SK-N-SH (cell line): ENCODE data around the gene TARS1. TPM values are rescaled to one million over a fixed set of nuclear protein-coding genes. Genes with fewer than 3 reads are reported as not detected.

Experiments used
- CTCF ChIA-PET: fragments of 300-600, 350-600 bp; formaldehyde crosslinking; extraction: SDS; loops from one replicate; lab custom pipeline; 2021; lab: Yijun Ruan, JAX
- POLR2A ChIA-PET: fragments of 350-600 bp; sonication (Branson Sonifier 250); formaldehyde crosslinking; extraction: SDS; loops from one replicate; lab custom pipeline; 2020; ENCODE audit warnings: antibody characterized with exemption, inconsistent platforms; lab: Yijun Ruan, JAX
- DNase-seq: peaks from one replicate; pipeline ENCODE4 v3.0.0; 2012
- H2AFZ ChIP-seq: fragments of 200-600 bp; sonication (generic); 2 replicates; pipeline ENCODE4 v1.8.1; 2016; ENCODE audit warnings: antibody characterized with exemption, mild to moderate bottlenecking, low read depth
- H3F3A ChIP-seq: fragments of 200-600 bp; sonication (generic); replicated peaks from 2 replicates; pipeline ENCODE3; 2016; ENCODE audit warnings: antibody characterized with exemption, mild to moderate bottlenecking; ENCODE audit not compliant: insufficient read depth
- H3K27ac ChIP-seq, 2 experiments: fragments of 200-500 bp in 1 of 2; fragments of 200-600 bp in 1 of 2; sonication (Bioruptor generic) in 1 of 2; sonication (generic), shearing (Covaris generic) in 1 of 2; 2 replicates each; pipeline versions ENCODE4 v1.5.1 to v1.6.1; 2014 to 2016; ENCODE audit warnings: low read depth in 2 of 2, inconsistent platforms in 1 of 2, low read length in 1 of 2, mild to moderate bottlenecking in 1 of 2, mixed read lengths in 1 of 2
- H3K27me3 ChIP-seq: fragments of 200-600 bp; sonication (generic), shearing (Covaris generic); 2 replicates; pipeline ENCODE4 v1.6.1; 2016; ENCODE audit warnings: mixed run types; ENCODE audit not compliant: insufficient read depth
- H3K36me3 ChIP-seq, 2 experiments: fragments of 200-500 bp in 1 of 2; fragments of 200-600 bp in 1 of 2; sonication (Bioruptor generic) in 1 of 2; sonication (generic) in 1 of 2; replicated peaks in 1 of 2; 2 replicates each; pipeline versions ENCODE3 to v1.5.1; 2014 to 2016; ENCODE audit warnings: low read length in 1 of 2, mild to moderate bottlenecking in 1 of 2; ENCODE audit not compliant: insufficient read depth in 2 of 2, control insufficient read depth in 1 of 2
- H3K4me1 ChIP-seq, 2 experiments: fragments of 200-500 bp in 1 of 2; fragments of 200-600 bp in 1 of 2; sonication (Bioruptor generic) in 1 of 2; sonication (generic), shearing (Covaris generic) in 1 of 2; 2 replicates each; pipeline versions ENCODE4 v1.5.1 to v1.6.1; 2014 to 2016; ENCODE audit warnings: low read depth in 1 of 2, low read length in 1 of 2, mixed run types in 1 of 2; ENCODE audit not compliant: insufficient read depth in 2 of 2, control insufficient read depth in 1 of 2
- H3K4me2 ChIP-seq: fragments of 200-600 bp; sonication (generic), shearing (Covaris generic); 2 replicates; pipeline ENCODE4 v1.6.1; 2017; ENCODE audit warnings: mixed run types
- H3K4me3 ChIP-seq, 2 experiments: fragments of 200-500 bp in 1 of 2; fragments of 200-600 bp in 1 of 2; sonication (Bioruptor generic) in 1 of 2; sonication (generic), shearing (Covaris generic) in 1 of 2; 2 replicates each; pipeline versions ENCODE4 v1.5.1 to v1.8.1; 2014 to 2016; ENCODE audit warnings: low read depth in 2 of 2, inconsistent platforms in 1 of 2, low read length in 1 of 2, mild to moderate bottlenecking in 1 of 2, mixed read lengths in 1 of 2, moderate library complexity in 1 of 2
- H3K79me2 ChIP-seq: fragments of 200-600 bp; sonication (generic); 2 replicates; pipeline ENCODE4 v1.8.1; 2017; ENCODE audit warnings: mild to moderate bottlenecking; ENCODE audit not compliant: insufficient read depth
- H3K9ac ChIP-seq: fragments of 200-600 bp; sonication (generic); 2 replicates; pipeline ENCODE4 v1.6.1; 2017; ENCODE audit warnings: mixed run types
- H3K9me2 ChIP-seq: fragments of 200-600 bp; sonication (generic); 2 replicates; pipeline ENCODE4 v1.6.1; 2017; ENCODE audit warnings: mixed run types
- H3K9me3 ChIP-seq: fragments of 200-600 bp; sonication (generic); 2 replicates; pipeline ENCODE4 v1.6.1; 2017; ENCODE audit warnings: mixed run types, mild to moderate bottlenecking, moderate library complexity
- H4K20me1 ChIP-seq: fragments of 200-600 bp; sonication (generic); 2 replicates; pipeline ENCODE4 v1.6.1; 2017; ENCODE audit warnings: mild to moderate bottlenecking, mixed run types; ENCODE audit not compliant: insufficient read depth
- ELF1 ChIP-seq: IDR thresholded peaks from 2 replicates; pipeline ENCODE4 v1.4.0; 2012
- RFX5 ChIP-seq: IDR thresholded peaks from 2 replicates; pipeline ENCODE4 v1.6.1; 2012; ENCODE audit warnings: mild to moderate bottlenecking, improper control_type of control experiment, low read length
- TEAD4 ChIP-seq: IDR thresholded peaks from 2 replicates; pipeline ENCODE4 v1.4.0; 2012; ENCODE audit warnings: mild to moderate bottlenecking, borderline replicate concordance; ENCODE audit not compliant: insufficient read depth
- WGBS: methylation state at CpG from one replicate; pipeline ENCODE4 v1.1.6; 2017; ENCODE audit warnings: low lambda C conversion rate; 5-methylcytosine and 5-hydroxymethylcytosine counted together
- polyA plus RNA-seq, 3 experiments: library from polyadenylated mRNA; depleted of rRNA; stranded (reverse); fragments of >200 nt; gene quantifications; 2 replicates each; pipeline ENCODE4 v1.2.3, GENCODE V29; 2012
- TF ChIP-seq, protein P1 (sequence below): IDR thresholded peaks from 2 replicates; pipeline ENCODE4 v1.4.0; 2012; ENCODE audit warnings: low read depth, borderline replicate concordance
- TF ChIP-seq, protein P2 (sequence below): IDR thresholded peaks from 2 replicates; pipeline ENCODE4 v1.6.1; 2012; ENCODE audit warnings: mild to moderate bottlenecking, low read depth, low read length, moderate library complexity
- TF ChIP-seq, protein P3 (sequence below): fragments of 150-350 bp; IDR thresholded peaks from 2 replicates; pipeline ENCODE4 v1.6.1; 2016; ENCODE audit warnings: mild to moderate bottlenecking, low read depth, low read length
- TF ChIP-seq, protein P4 (sequence below): IDR thresholded peaks from 2 replicates; pipeline ENCODE4 v1.4.0; 2012; ENCODE audit warnings: low read depth
- TF ChIP-seq, protein P5 (sequence below): IDR thresholded peaks from 2 replicates; pipeline ENCODE4 v1.4.0; 2012; ENCODE audit warnings: low read depth, borderline replicate concordance

The TARS1 gene
- polyA plus RNA-seq, 1 of the 3 experiments (the other 2 are of a cell fraction) = 58.4 TPM

DNA sequence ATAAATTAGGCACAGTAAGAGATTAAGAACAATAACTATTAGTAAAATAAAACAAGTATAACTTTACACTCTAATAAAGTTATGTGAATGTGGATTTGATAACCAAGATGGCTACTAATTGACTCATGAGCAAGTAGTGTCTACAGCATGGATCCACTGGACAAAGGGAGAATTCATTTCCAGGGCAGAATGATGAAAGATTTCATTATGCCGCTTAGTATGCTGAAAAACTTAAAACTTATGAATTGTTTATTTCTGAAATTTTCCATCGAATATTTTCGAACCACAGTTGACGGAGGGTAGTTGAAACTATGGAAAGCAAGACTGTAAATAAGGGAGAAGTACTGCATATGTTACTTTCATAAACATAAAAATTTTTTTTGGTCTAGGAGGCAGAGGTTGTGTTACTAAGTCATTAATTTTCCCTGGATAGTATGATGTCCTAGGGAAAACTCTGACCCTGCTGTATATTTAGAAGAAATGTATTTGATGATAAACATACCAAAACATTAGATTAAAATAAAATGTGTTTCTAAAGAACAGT lies 24.9 kb upstream of the TARS1 start:
- peaks cover 0 to 3% of the 10 kb centered on the region in 2 experiments for H3K36me3 ChIP-seq
- no peaks in the 10 kb centered on the region for H3K9me3 ChIP-seq
- H3K4me2 ChIP-seq = no peak overlapping the region
- H4K20me1 ChIP-seq = no peaks in the 10 kb centered on the region
- no peak overlapping the region for H3K9ac ChIP-seq
- no peak for DNase-seq
- no peaks in the 10 kb centered on the region for H3K79me2 ChIP-seq
- peaks cover 0 to 7% of the 10 kb centered on the region in 2 experiments; a peak in 1 of 4 replicates for H3K4me1 ChIP-seq
- WGBS = 82% methylated on average over 4 of the region's 4 CpGs
- H2AFZ ChIP-seq = peak overlapping the region; percentile 18; the same call in 1 of the 2 replicates
- H3K27ac ChIP-seq = no peak overlapping the region
- ChIA-PET CTCF (interaction anchor here (1.1 kb wide), 1 partner anchor 706 kb away, joined by 4 read pairs; no protein-coding TSS in a partner anchor), POLR2A (no interaction called here)
- H3K4me3 ChIP-seq = no peak overlapping the region
- H3K27me3 ChIP-seq = no peaks in the 10 kb centered on the region
- no peaks in the 10 kb centered on the region for H3K9me2 ChIP-seq
- no peak for TF ChIP-seq RFX5
- TF ChIP-seq, protein P1, sequence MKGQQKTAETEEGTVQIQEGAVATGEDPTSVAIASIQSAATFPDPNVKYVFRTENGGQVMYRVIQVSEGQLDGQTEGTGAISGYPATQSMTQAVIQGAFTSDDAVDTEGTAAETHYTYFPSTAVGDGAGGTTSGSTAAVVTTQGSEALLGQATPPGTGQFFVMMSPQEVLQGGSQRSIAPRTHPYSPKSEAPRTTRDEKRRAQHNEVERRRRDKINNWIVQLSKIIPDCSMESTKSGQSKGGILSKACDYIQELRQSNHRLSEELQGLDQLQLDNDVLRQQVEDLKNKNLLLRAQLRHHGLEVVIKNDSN = no peak
- TF ChIP-seq, protein P2, sequence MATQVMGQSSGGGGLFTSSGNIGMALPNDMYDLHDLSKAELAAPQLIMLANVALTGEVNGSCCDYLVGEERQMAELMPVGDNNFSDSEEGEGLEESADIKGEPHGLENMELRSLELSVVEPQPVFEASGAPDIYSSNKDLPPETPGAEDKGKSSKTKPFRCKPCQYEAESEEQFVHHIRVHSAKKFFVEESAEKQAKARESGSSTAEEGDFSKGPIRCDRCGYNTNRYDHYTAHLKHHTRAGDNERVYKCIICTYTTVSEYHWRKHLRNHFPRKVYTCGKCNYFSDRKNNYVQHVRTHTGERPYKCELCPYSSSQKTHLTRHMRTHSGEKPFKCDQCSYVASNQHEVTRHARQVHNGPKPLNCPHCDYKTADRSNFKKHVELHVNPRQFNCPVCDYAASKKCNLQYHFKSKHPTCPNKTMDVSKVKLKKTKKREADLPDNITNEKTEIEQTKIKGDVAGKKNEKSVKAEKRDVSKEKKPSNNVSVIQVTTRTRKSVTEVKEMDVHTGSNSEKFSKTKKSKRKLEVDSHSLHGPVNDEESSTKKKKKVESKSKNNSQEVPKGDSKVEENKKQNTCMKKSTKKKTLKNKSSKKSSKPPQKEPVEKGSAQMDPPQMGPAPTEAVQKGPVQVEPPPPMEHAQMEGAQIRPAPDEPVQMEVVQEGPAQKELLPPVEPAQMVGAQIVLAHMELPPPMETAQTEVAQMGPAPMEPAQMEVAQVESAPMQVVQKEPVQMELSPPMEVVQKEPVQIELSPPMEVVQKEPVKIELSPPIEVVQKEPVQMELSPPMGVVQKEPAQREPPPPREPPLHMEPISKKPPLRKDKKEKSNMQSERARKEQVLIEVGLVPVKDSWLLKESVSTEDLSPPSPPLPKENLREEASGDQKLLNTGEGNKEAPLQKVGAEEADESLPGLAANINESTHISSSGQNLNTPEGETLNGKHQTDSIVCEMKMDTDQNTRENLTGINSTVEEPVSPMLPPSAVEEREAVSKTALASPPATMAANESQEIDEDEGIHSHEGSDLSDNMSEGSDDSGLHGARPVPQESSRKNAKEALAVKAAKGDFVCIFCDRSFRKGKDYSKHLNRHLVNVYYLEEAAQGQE = no peak
- TF ChIP-seq ELF1 = no peak
- peaks cover 24% of the 10 kb centered on the region for H3F3A ChIP-seq

DNA sequence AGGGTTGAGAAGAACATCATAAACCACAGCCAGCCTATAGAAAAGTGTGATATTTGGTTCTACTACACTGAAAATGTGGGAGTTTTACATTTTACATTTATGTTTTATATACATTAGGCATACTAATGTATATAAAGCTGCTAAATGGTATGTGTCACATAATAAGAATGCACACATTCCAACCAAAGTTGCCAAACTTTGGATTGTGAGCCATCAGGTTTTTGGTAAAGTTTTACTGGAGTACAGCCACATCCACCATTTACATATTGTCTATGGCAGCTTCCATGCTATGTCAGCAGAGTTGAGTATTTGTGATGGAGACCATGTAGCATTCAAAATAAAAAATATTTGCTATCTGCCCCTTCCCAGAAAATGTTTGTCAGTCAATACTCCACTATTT lies 23.1 kb upstream of the TARS1 start:
- CTCF ChIA-PET = no interaction called here
- H3F3A ChIP-seq = peaks cover 33% of the 10 kb centered on the region
- no peaks in the 10 kb centered on the region for H3K27me3 ChIP-seq
- no peak overlapping the region for H3K4me2 ChIP-seq
- DNase-seq = no peak
- TF ChIP-seq, protein P1 = no peak
- TF ChIP-seq, protein P3, sequence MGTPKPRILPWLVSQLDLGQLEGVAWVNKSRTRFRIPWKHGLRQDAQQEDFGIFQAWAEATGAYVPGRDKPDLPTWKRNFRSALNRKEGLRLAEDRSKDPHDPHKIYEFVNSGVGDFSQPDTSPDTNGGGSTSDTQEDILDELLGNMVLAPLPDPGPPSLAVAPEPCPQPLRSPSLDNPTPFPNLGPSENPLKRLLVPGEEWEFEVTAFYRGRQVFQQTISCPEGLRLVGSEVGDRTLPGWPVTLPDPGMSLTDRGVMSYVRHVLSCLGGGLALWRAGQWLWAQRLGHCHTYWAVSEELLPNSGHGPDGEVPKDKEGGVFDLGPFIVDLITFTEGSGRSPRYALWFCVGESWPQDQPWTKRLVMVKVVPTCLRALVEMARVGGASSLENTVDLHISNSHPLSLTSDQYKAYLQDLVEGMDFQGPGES = no peak
- TF ChIP-seq, protein P4, sequence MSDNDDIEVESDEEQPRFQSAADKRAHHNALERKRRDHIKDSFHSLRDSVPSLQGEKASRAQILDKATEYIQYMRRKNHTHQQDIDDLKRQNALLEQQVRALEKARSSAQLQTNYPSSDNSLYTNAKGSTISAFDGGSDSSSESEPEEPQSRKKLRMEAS = no peak
- TF ChIP-seq, protein P5, sequence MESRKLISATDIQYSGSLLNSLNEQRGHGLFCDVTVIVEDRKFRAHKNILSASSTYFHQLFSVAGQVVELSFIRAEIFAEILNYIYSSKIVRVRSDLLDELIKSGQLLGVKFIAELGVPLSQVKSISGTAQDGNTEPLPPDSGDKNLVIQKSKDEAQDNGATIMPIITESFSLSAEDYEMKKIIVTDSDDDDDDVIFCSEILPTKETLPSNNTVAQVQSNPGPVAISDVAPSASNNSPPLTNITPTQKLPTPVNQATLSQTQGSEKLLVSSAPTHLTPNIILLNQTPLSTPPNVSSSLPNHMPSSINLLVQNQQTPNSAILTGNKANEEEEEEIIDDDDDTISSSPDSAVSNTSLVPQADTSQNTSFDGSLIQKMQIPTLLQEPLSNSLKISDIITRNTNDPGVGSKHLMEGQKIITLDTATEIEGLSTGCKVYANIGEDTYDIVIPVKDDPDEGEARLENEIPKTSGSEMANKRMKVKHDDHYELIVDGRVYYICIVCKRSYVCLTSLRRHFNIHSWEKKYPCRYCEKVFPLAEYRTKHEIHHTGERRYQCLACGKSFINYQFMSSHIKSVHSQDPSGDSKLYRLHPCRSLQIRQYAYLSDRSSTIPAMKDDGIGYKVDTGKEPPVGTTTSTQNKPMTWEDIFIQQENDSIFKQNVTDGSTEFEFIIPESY = no peak
- TF ChIP-seq TEAD4 = no peak
- H3K36me3 ChIP-seq = peaks cover 0 to 3% of the 10 kb centered on the region in 2 experiments
- H3K9ac ChIP-seq = no peak overlapping the region
- no peak overlapping the region; the same call in 1 of the 2 replicates for H2AFZ ChIP-seq
- H3K79me2 ChIP-seq = no peaks in the 10 kb centered on the region
- H3K4me1 ChIP-seq = peaks cover 0 to 14% of the 10 kb centered on the region in 2 experiments; a peak in 2 of 4 replicates
- no peaks in the 10 kb centered on the region for H3K9me3 ChIP-seq
- peak overlapping the region in 1 of 2 experiments; percentile 76; a peak in 2 of 4 replicates for H3K27ac ChIP-seq
- no peaks in the 10 kb centered on the region for H4K20me1 ChIP-seq
- POLR2A ChIA-PET = no interaction called here
- no peaks in the 10 kb centered on the region for H3K9me2 ChIP-seq
- no peak overlapping the region for H3K4me3 ChIP-seq
